PC-3 (cell line): ENCODE data around the gene SERPINB5. TPM values are rescaled to one million over a fixed set of nuclear protein-coding genes. Genes with fewer than 3 reads are reported as not detected.

ENCODE experiments used
- ATAC-seq: fragments of 200-7000 bp; cut with Tn5 transposase; 2 replicates; pipeline ENCODE4 v1.9.1; 2020; ENCODE audit warnings: mild to moderate bottlenecking, moderate library complexity
- BruUV-seq: library from RNA; stranded (reverse); fragments of 400-500 nt; replicated peaks from 2 replicates; lab custom pipeline; 2021; lab: Mats Ljungman, UMichigan
- CTCF ChIA-PET: fragments of 300-600 bp; sonication (Branson Sonifier 250); formaldehyde crosslinking; loops from one replicate; lab custom pipeline; 2022; ENCODE audit warnings: antibody characterized with exemption; lab: Charles Lee
- POLR2A ChIA-PET: fragments of 300-600 bp; sonication (Branson Sonifier 250); formaldehyde crosslinking; loops from one replicate; lab custom pipeline; 2022; ENCODE audit warnings: antibody characterized with exemption; ENCODE audit not compliant: unreplicated experiment; lab: Charles Lee
- DNase-seq: peaks from one replicate; pipeline ENCODE4 v3.0.0-alpha.2; 2015
- H2AFZ ChIP-seq: fragments of 300-600 bp; sonication (generic); 2 replicates; pipeline ENCODE4 v1.6.0; 2016; ENCODE audit warnings: antibody characterized with exemption, low read length
- H3F3A ChIP-seq: fragments of 300-600 bp; sonication (generic); one replicate; pipeline ENCODE4 v1.6.0; 2017; ENCODE audit warnings: antibody characterized with exemption, low read length, control low read depth, mild to moderate bottlenecking; ENCODE audit not compliant: unreplicated experiment
- H3K27ac ChIP-seq: fragments of 300-600 bp; sonication (generic); 2 replicates; pipeline ENCODE4 v1.5.1; 2016; ENCODE audit warnings: mild to moderate bottlenecking, low read length
- H3K27me3 ChIP-seq: fragments of 300-600 bp; sonication (generic); 2 replicates; pipeline ENCODE4 v1.6.1; 2016; ENCODE audit warnings: low read length, mixed read lengths
- H3K36me3 ChIP-seq: fragments of 300-600 bp; sonication (generic); 2 replicates; pipeline ENCODE4 v1.6.1; 2016; ENCODE audit warnings: low read depth, mixed run types, low read length, mixed read lengths
- H3K4me1 ChIP-seq: fragments of 300-600 bp; sonication (generic); 2 replicates; pipeline ENCODE4 v1.5.1; 2016; ENCODE audit warnings: low read length; ENCODE audit not compliant: insufficient read depth
- H3K4me2 ChIP-seq: fragments of 300-600 bp; sonication (generic); 2 replicates; pipeline ENCODE4 v1.6.0; 2016; ENCODE audit warnings: low read length
- H3K4me3 ChIP-seq: fragments of 300-600 bp; sonication (generic); 2 replicates; pipeline ENCODE4 v1.5.1; 2016; ENCODE audit warnings: mild to moderate bottlenecking, low read length, mixed read lengths
- H3K79me2 ChIP-seq: fragments of 300-600 bp; sonication (generic); 2 replicates; pipeline ENCODE4 v1.6.1; 2017; ENCODE audit warnings: low read length, mixed read lengths
- H3K9ac ChIP-seq: fragments of 300-600 bp; sonication (generic); 2 replicates; pipeline ENCODE4 v1.6.0; 2016; ENCODE audit warnings: mild to moderate bottlenecking, low read length
- H3K9me2 ChIP-seq: fragments of 300-600 bp; sonication (generic); replicated peaks from 2 replicates; pipeline ENCODE4 v1.6.1; 2016; ENCODE audit warnings: mixed run types, low read length, mixed read lengths
- H3K9me3 ChIP-seq: fragments of 300-600 bp; sonication (generic); 2 replicates; pipeline ENCODE4 v1.6.1; 2016; ENCODE audit warnings: low read length, mixed read lengths
- H4K20me1 ChIP-seq: fragments of 300-600 bp; sonication (generic); 2 replicates; pipeline ENCODE4 v1.6.1; 2016; ENCODE audit warnings: low read length, mixed read lengths
- EZH2 ChIP-seq: fragments of 300-600 bp; sonication (generic); IDR thresholded peaks from one replicate; pipeline ENCODE4 v1.6.1; 2017; ENCODE audit warnings: antibody characterized with exemption, mild to moderate bottlenecking, low read length; ENCODE audit not compliant: unreplicated experiment
- EZH2phosphoT487 ChIP-seq: fragments of 300-600 bp; sonication (generic); IDR thresholded peaks from 2 replicates; pipeline ENCODE4 v1.6.1; 2018; ENCODE audit warnings: mild to moderate bottlenecking, antibody characterized with exemption, low read length, borderline replicate concordance
- intact Hi-C: fragments of 100-400 bp; cut with micrococcal nuclease; formaldehyde crosslinking; loops from 2 replicates; pipeline ENCODE4 v1.9.0; 2023
- total RNA-seq: library from RNA; depleted of rRNA; stranded (reverse); fragments of >200 nt; gene quantifications from 2 replicates; pipeline ENCODE4 v1.2.3, GENCODE V29; 2014
- TF ChIP-seq, protein P1 (sequence below): fragments of 300-600 bp; sonication (generic); conservative IDR thresholded peaks from 2 replicates; pipeline ENCODE4 v1.5.1; 2017; ENCODE audit warnings: antibody characterized with exemption, low read depth, mild to moderate bottlenecking, low read length

Gene SERPINB5
- total RNA-seq, 1 experiment from 2014 or later: 104 TPM

DNA sequence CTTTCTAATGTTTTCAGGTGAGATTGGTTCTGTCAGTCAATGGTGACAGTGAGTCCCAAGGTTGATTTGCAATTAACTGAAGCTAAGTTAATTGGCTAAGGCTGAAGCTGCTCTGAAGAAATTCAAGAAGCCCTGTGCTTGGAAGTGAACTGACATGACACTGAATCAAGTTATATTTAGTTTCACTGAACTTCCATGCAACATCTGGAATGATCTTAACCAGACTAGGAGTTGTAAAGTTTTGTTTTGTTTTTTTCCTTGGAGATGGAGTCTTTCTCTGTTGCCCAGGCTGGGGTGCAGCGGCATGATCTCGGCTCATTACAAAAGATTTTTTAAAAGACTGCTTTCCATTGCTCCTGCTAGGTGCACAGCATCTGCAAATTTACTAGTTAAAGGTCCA is 11.4 kb downstream of the SERPINB5 start:
- Histone ChIP-seq H3K27me3 (no peaks in the 10 kb centered on the region), H3K4me2 (no peak overlapping the region), H3K9me3 (no peaks in the 10 kb centered on the region), H3K4me1 (no peaks in the 10 kb centered on the region), H3K27ac (no peak overlapping the region), H3K4me3 (no peak overlapping the region), H3K36me3 (peaks cover 77% of the 10 kb centered on the region), H3F3A (no peaks in the 10 kb centered on the region), H3K79me2 (peaks cover 13% of the 10 kb centered on the region), H3K9me2 (no peaks in the 10 kb centered on the region), H2AFZ (no peak overlapping the region), H4K20me1 (peaks cover 16% of the 10 kb centered on the region), H3K9ac (no peak overlapping the region)
- CTCF ChIA-PET: no interaction called here
- POLR2A ChIA-PET: interaction anchor here (0.6 kb wide), 1 partner anchor 8 kb away, joined by 3 read pairs; no protein-coding TSS in a partner anchor
- BruUV-seq: no TSS peak
- TF ChIP-seq, protein P1, sequence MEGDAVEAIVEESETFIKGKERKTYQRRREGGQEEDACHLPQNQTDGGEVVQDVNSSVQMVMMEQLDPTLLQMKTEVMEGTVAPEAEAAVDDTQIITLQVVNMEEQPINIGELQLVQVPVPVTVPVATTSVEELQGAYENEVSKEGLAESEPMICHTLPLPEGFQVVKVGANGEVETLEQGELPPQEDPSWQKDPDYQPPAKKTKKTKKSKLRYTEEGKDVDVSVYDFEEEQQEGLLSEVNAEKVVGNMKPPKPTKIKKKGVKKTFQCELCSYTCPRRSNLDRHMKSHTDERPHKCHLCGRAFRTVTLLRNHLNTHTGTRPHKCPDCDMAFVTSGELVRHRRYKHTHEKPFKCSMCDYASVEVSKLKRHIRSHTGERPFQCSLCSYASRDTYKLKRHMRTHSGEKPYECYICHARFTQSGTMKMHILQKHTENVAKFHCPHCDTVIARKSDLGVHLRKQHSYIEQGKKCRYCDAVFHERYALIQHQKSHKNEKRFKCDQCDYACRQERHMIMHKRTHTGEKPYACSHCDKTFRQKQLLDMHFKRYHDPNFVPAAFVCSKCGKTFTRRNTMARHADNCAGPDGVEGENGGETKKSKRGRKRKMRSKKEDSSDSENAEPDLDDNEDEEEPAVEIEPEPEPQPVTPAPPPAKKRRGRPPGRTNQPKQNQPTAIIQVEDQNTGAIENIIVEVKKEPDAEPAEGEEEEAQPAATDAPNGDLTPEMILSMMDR: no peak
- no peak for TF ChIP-seq EZH2
- no peak for TF ChIP-seq EZH2phosphoT487
- intact Hi-C loops: no loop called here
- ATAC-seq (no peak), DNase-seq (no peak)

DNA sequence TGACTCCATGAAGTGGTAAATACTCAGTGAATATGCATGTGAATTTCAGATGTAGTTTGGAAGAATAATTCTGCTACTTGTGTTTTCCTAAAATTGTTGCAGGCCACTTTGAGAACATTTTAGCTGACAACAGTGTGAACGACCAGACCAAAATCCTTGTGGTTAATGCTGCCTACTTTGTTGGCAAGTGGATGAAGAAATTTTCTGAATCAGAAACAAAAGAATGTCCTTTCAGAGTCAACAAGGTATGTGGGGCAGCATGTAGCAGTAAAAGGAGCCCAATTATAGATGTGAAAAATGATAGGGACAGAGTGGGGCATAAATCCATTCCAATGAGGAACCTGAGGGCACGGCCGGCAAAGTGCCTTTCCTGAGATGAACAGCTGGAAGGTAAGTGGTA is 16.1 kb downstream of the SERPINB5 start:
- CTCF ChIA-PET: no interaction called here

DNA sequence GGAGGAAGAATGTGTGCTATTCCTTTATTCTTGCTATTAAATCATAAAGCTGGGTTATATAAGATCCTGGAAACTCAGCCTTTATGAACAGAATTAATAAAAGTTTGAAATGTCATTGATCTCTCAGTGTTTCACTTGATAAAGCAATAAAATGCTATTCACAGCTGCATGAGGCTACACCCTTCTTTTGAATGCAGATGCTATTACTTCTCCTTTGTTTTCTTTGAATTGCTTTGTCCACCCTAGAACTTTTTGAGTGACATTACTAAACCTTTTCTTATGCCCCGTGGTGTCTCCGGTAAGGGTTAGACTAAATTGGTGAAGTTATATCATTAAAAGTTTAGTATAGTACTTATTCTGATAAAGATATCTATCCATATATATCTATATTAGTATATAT is 18.9 kb downstream of the SERPINB5 start:
- Histone ChIP-seq H3K9me2 (no peaks in the 10 kb centered on the region), H3K36me3 (peaks cover 66% of the 10 kb centered on the region), H3K4me3 (no peak overlapping the region), H3K9me3 (no peaks in the 10 kb centered on the region), H3K4me2 (no peak overlapping the region), H3K79me2 (no peaks in the 10 kb centered on the region), H3K4me1 (no peaks in the 10 kb centered on the region), H3F3A (no peaks in the 10 kb centered on the region), H4K20me1 (no peaks in the 10 kb centered on the region), H3K27me3 (no peaks in the 10 kb centered on the region), H3K27ac (no peak overlapping the region), H2AFZ (no peak overlapping the region), H3K9ac (no peak overlapping the region)
- no TSS peak for BruUV-seq
- ChIA-PET POLR2A (no interaction called here), CTCF (no interaction called here)
- DNase-seq (no peak), ATAC-seq (no peak)
- TF ChIP-seq EZH2: no peak
- TF ChIP-seq, protein P1: no peak
- intact Hi-C loops: no loop called here

More for the DNA sequence above, 16.1 kb downstream of the SERPINB5 start:
- TF ChIP-seq, protein P1: no peak
- no peak for TF ChIP-seq EZH2
- no peak for TF ChIP-seq EZH2phosphoT487
- POLR2A ChIA-PET: no interaction called here
- Histone ChIP-seq H3K79me2 (no peaks in the 10 kb centered on the region), H4K20me1 (no peaks in the 10 kb centered on the region), H3K9ac (no peak overlapping the region), H3K27ac (no peak overlapping the region), H3F3A (no peaks in the 10 kb centered on the region), H3K4me1 (no peaks in the 10 kb centered on the region), H3K9me3 (no peaks in the 10 kb centered on the region), H3K27me3 (no peaks in the 10 kb centered on the region), H2AFZ (no peak overlapping the region), H3K4me3 (no peak overlapping the region), H3K9me2 (no peaks in the 10 kb centered on the region), H3K4me2 (no peak overlapping the region), H3K36me3 (peaks cover 76% of the 10 kb centered on the region)
- no peak for ATAC-seq
- intact Hi-C loops: no loop called here
- no peak for DNase-seq
- BruUV-seq: no TSS peak
